OCI-LY3 (cell line): ENCODE measurements around the gene MRPL12.

Experiments used
- CTCF ChIP-seq: fragments of 200-600, 300-600 bp; sonication (generic); IDR thresholded peaks from 2 replicates; pipeline ENCODE4 v1.5.1; 2014; ENCODE audit warnings: antibody characterized with exemption, low read length, low read depth
- EZH2phosphoT487 ChIP-seq: fragments of 200-600 bp; shearing (Covaris generic); IDR thresholded peaks from 2 replicates; pipeline ENCODE4 v1.6.1; 2018; ENCODE audit warnings: antibody characterized with exemption, mixed run types, low read depth

- TF ChIP-seq CTCF, result no peak
- TF ChIP-seq EZH2phosphoT487, result no peak
These were observed 42.7 kb upstream of the MRPL12 start for GRCh38 chr17:81660441-81660840.
